HEK293T (cell line): ENCODE results near the gene DDAH1.

ENCODE experiments used
- FOXK2 ChIP-seq: fragments of 450-650 bp; IDR thresholded peaks from 2 replicates; pipeline ENCODE4 v1.6.1; 2016; ENCODE audit warnings: mild to moderate bottlenecking
- LEF1 ChIP-seq: fragments of 450-650 bp; IDR thresholded peaks from 2 replicates; pipeline ENCODE4 v1.6.1; 2017; ENCODE audit warnings: mild to moderate bottlenecking, borderline replicate concordance
- SUZ12 ChIP-seq: fragments of 450-650 bp; IDR thresholded peaks from 2 replicates; pipeline ENCODE4 v1.6.1; 2016; ENCODE audit warnings: mild to moderate bottlenecking

GRCh38 chr1:85427849-85428248, 37.1 kb downstream of the DDAH1 start:
- TF ChIP-seq FOXK2 (no peak), SUZ12 (no peak), LEF1 (no peak)
